Nucleus accumbens (tissue), 56 donors: ENCODE results near the gene ZBTB32.

Experiments
- DNase-seq, 56 donors: peaks; one replicate each; lab custom pipeline; 2025; lab: John Stamatoyannopoulos, UW

Gene ZBTB32

GRCh38 chr19:35733180-35734125, 29.1 kb downstream of the ZBTB32 start:
- no peak for DNase-seq

GRCh38 chr19:35734273-35734672, 29.9 kb downstream of the ZBTB32 start:
- DNase-seq, result no peak

GRCh38 chr19:35734889-35735288, 30.5 kb downstream of the ZBTB32 start:
- no peak for DNase-seq

GRCh38 chr19:35736913-35737886, 32.8 kb downstream of the ZBTB32 start:
- no peak for DNase-seq

GRCh38 chr19:35738021-35738886, 33.9 kb downstream of the ZBTB32 start:
- no peak for DNase-seq

GRCh38 chr19:35738887-35739229, 34.5 kb downstream of the ZBTB32 start:
- DNase-seq, result no peak

- DNase-seq, result no peak
These were observed 35.1 kb downstream of the ZBTB32 start for GRCh38 chr19:35739275-35740107.

- DNase-seq, result no peak
These were observed 35.7 kb downstream of the ZBTB32 start for GRCh38 chr19:35740108-35740422.

- peak; percentile 72 to 99 (median 97) for DNase-seq
These were observed 36.3 kb downstream of the ZBTB32 start for GRCh38 chr19:35740423-35741202.

GRCh38 chr19:35741203-35741515, 36.8 kb downstream of the ZBTB32 start:
- no peak for DNase-seq

GRCh38 chr19:35742121-35742724, 37.9 kb downstream of the ZBTB32 start, which contains the start of gene IGFLR1:
IGFLR1 (minus strand) TSS chr19:35742452; CDS start chr19:35741180, 1,272 bp downstream.
- peak in 6 of 56 donors; percentile 7 to 37 (median 18) for DNase-seq

GRCh38 chr19:35743640-35744429, 39.5 kb downstream of the ZBTB32 start:
- no peak for DNase-seq

GRCh38 chr19:35744430-35745327, 40.3 kb downstream of the ZBTB32 start:
- DNase-seq, result peak; percentile 73 to 98 (median 90)

GRCh38 chr19:35745328-35746086, 41.1 kb downstream of the ZBTB32 start, which contains the start of the genes PSENEN and U2AF1L4:
PSENEN (plus strand) TSS chr19:35745651; CDS start chr19:35745931, 280 bp downstream.
U2AF1L4 (minus strand) TSS chr19:35745418; CDS start chr19:35745391, 27 bp downstream.
- peak; percentile 79 to 99 (median 96) for DNase-seq

GRCh38 chr19:35746087-35746462, 41.7 kb downstream of the ZBTB32 start:
- DNase-seq, result no peak
